ENCODE results near the gene EIPR1.

EIPR1 gene

GRCh38 chr2:3316456-3317276, 61.0 kb downstream of the EIPR1 start:
- WGBS, 2 experiments (ENCODE audit: insufficient coverage in 2 of 2) = 96% methylated on average over 9 to 11 of the region's 11 CpGs
- Histone ChIP-seq H3K36me3 (ENCODE audit: control insufficient read depth, insufficient read depth, low read length) (peaks cover 10% of the 10 kb centered on the region), H3K4me3 (ENCODE audit: extremely low read depth, insufficient read depth, low read length, poor library complexity, severe bottlenecking) (no peak overlapping the region), H3K9me3 (ENCODE audit: control insufficient read depth, low read length) (no peaks in the 10 kb centered on the region), H3K4me1 (ENCODE audit: control insufficient read depth, insufficient read depth, low read length, poor library complexity, severe bottlenecking) (no peaks in the 10 kb centered on the region), H3K27ac (ENCODE audit: low read depth, low read length, severe bottlenecking) (no peak overlapping the region)

GRCh38 chr2:3314626-3315025, 63.0 kb downstream of the EIPR1 start:
- 94 to 97% methylated on average over 8 of the region's 9 CpGs for WGBS, 2 experiments (ENCODE audit: insufficient coverage in 2 of 2)

GRCh38 chr2:3313781-3314375, 63.7 kb downstream of the EIPR1 start:
- WGBS, 2 experiments (ENCODE audit: insufficient coverage in 2 of 2) = 91 to 93% methylated on average over 23 to 27 of the region's 27 CpGs
- Histone ChIP-seq H3K27ac (ENCODE audit: low read depth, low read length, severe bottlenecking) (no peak overlapping the region), H3K4me3 (ENCODE audit: extremely low read depth, insufficient read depth, low read length, poor library complexity, severe bottlenecking) (no peak overlapping the region), H3K4me1 (ENCODE audit: control insufficient read depth, insufficient read depth, low read length, poor library complexity, severe bottlenecking) (no peaks in the 10 kb centered on the region), H3K9me3 (ENCODE audit: control insufficient read depth, low read length) (no peaks in the 10 kb centered on the region), H3K36me3 (ENCODE audit: control insufficient read depth, insufficient read depth, low read length) (peaks cover 8% of the 10 kb centered on the region)

More at GRCh38 chr2:3314626-3315025, 63.0 kb downstream of the EIPR1 start:
- H3K36me3 ChIP-seq (ENCODE audit: control insufficient read depth, insufficient read depth, low read length) = peaks cover 10% of the 10 kb centered on the region
- H3K9me3 ChIP-seq (ENCODE audit: control insufficient read depth, low read length) = no peaks in the 10 kb centered on the region
- H3K4me3 ChIP-seq (ENCODE audit: extremely low read depth, insufficient read depth, low read length, poor library complexity, severe bottlenecking) = no peak overlapping the region
- no peak overlapping the region for H3K27ac ChIP-seq (ENCODE audit: low read depth, low read length, severe bottlenecking)
- H3K4me1 ChIP-seq (ENCODE audit: control insufficient read depth, insufficient read depth, low read length, poor library complexity, severe bottlenecking) = no peaks in the 10 kb centered on the region

DNA sequence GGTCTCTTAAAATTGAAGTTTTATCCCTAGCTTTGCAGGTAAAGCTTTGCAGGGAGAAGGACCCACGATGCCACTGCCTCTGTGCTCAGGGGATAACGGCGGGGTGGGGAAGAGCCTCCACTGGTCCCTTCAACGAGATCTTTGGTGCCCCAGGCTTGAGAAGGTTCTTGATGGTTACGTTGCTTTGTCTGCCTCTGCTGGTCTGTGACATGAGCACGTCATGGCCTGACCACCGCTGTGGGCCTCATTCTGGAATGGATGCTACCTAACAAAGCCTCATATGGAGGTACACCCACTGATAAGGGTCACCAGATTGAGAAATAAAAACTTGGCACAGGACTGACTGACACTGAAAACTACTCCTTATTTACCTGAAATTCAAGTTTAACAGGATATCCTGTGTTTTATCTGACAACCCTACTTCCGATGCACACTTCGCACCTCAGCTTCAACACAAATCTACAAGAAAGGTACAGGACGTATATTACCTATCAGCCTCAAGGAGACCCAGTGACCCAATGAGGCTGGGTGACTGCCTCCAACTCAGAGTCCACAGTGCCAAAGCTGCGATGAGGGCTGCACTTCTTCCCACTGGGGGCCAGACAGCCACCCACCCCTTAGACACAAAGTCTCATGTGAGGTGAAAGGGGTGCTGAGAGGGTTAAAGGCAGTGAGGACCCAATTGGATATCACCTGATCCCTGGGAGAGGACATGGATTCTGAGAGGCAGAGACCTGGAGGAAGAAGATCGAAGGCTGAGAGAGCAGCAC, 64.9 kb downstream of the EIPR1 start:
- Histone ChIP-seq H3K9me3 (ENCODE audit: control insufficient read depth, low read length) (no peaks in the 10 kb centered on the region), H3K4me3 (ENCODE audit: extremely low read depth, insufficient read depth, low read length, poor library complexity, severe bottlenecking) (no peak overlapping the region), H3K4me1 (ENCODE audit: control insufficient read depth, insufficient read depth, low read length, poor library complexity, severe bottlenecking) (no peaks in the 10 kb centered on the region), H3K27ac (ENCODE audit: low read depth, low read length, severe bottlenecking) (no peak overlapping the region), H3K36me3 (ENCODE audit: control insufficient read depth, insufficient read depth, low read length) (no peaks in the 10 kb centered on the region)
- 92 to 98% methylated on average over 11 of the region's 12 CpGs for WGBS, 2 experiments (ENCODE audit: insufficient coverage in 2 of 2)

- no peaks in the 10 kb centered on the region for H3K4me1 ChIP-seq (ENCODE audit: control insufficient read depth, insufficient read depth, low read length, poor library complexity, severe bottlenecking)
- no peak overlapping the region for H3K27ac ChIP-seq (ENCODE audit: low read depth, low read length, severe bottlenecking)
- H3K9me3 ChIP-seq (ENCODE audit: control insufficient read depth, low read length) = no peaks in the 10 kb centered on the region
- H3K4me3 ChIP-seq (ENCODE audit: extremely low read depth, insufficient read depth, low read length, poor library complexity, severe bottlenecking) = no peak overlapping the region
- 96 to 100% methylated on average over 5 to 8 of the region's 12 CpGs for WGBS, 2 experiments (ENCODE audit: insufficient coverage in 2 of 2)
- H3K36me3 ChIP-seq (ENCODE audit: control insufficient read depth, insufficient read depth, low read length) = no peaks in the 10 kb centered on the region
Observed at GRCh38 chr2:3311601-3312000, 66.0 kb downstream of the EIPR1 start.

- H3K9me3 ChIP-seq (ENCODE audit: control insufficient read depth, low read length) = no peaks in the 10 kb centered on the region
- WGBS, 2 experiments (ENCODE audit: insufficient coverage in 2 of 2) = 95% methylated on average over 4 of the region's 23 CpGs; no CpG with 5 or more reads in 1 of the 2 experiments
- no peaks in the 10 kb centered on the region for H3K4me1 ChIP-seq (ENCODE audit: control insufficient read depth, insufficient read depth, low read length, poor library complexity, severe bottlenecking)
- H3K27ac ChIP-seq (ENCODE audit: low read depth, low read length, severe bottlenecking) = no peak overlapping the region
- H3K4me3 ChIP-seq (ENCODE audit: extremely low read depth, insufficient read depth, low read length, poor library complexity, severe bottlenecking) = no peak overlapping the region
- H3K36me3 ChIP-seq (ENCODE audit: control insufficient read depth, insufficient read depth, low read length) = no peaks in the 10 kb centered on the region
Observed at GRCh38 chr2:3309496-3310355, 67.9 kb downstream of the EIPR1 start.

GRCh38 chr2:3307901-3308300, 69.7 kb downstream of the EIPR1 start:
- H3K27ac ChIP-seq (ENCODE audit: low read depth, low read length, severe bottlenecking) = no peak overlapping the region
- H3K4me3 ChIP-seq (ENCODE audit: extremely low read depth, insufficient read depth, low read length, poor library complexity, severe bottlenecking) = no peak overlapping the region
- no peaks in the 10 kb centered on the region for H3K9me3 ChIP-seq (ENCODE audit: control insufficient read depth, low read length)
- no peaks in the 10 kb centered on the region for H3K36me3 ChIP-seq (ENCODE audit: control insufficient read depth, insufficient read depth, low read length)
- 92 to 95% methylated on average over 8 to 9 of the region's 9 CpGs for WGBS, 2 experiments (ENCODE audit: insufficient coverage in 2 of 2)
- H3K4me1 ChIP-seq (ENCODE audit: control insufficient read depth, insufficient read depth, low read length, poor library complexity, severe bottlenecking) = peaks cover 5% of the 10 kb centered on the region

DNA sequence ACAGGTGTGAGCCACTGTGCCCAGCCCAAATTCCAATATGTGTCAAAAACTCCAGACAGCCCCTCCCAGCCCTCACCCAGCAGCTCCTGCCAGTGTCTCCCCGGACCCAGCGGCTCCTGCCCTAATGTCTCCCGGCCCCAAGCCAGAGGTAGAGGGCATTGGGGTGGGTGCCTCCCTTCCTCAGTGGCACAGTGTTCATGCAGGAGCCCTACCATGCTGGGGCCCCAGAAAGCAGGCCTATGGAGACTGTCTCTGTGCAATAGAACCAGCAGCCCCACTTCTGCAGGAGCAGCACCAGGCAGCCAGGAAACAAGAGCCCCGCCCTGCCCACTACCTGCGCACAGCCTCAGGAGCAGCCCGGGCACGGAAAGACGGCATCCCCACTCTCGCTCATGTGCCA, 70.4 kb downstream of the EIPR1 start:
- Histone ChIP-seq H3K27ac (ENCODE audit: low read depth, low read length, severe bottlenecking) (no peak overlapping the region), H3K9me3 (ENCODE audit: control insufficient read depth, low read length) (no peaks in the 10 kb centered on the region), H3K36me3 (ENCODE audit: control insufficient read depth, insufficient read depth, low read length) (no peaks in the 10 kb centered on the region), H3K4me3 (ENCODE audit: extremely low read depth, insufficient read depth, low read length, poor library complexity, severe bottlenecking) (no peak overlapping the region), H3K4me1 (ENCODE audit: control insufficient read depth, insufficient read depth, low read length, poor library complexity, severe bottlenecking) (peaks cover 5% of the 10 kb centered on the region)
- WGBS, 2 experiments (ENCODE audit: insufficient coverage in 2 of 2) = 91 to 100% methylated on average over 7 to 8 of the region's 9 CpGs

DNA sequence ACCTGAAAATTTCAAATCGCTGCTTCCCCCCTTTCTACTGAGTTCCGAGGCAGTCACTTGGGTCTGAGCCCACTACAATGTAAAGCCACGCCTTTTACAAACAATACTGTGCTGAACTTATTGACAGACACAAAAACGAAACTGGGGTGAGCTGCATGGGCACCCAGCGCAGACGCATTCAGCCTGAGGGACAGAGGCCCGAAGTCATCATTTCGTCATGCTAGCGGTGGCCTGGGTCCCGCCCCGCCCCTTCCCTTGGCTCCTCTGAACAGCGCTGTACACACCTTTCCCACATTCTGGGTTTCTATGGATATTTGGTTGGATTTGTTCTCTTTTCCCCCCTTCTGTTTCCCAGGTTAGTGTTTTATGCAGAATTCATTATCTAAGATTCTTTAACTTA, 71.7 kb downstream of the EIPR1 start:
- Histone ChIP-seq H3K27ac (ENCODE audit: low read depth, low read length, severe bottlenecking) (no peak overlapping the region), H3K4me1 (ENCODE audit: control insufficient read depth, insufficient read depth, low read length, poor library complexity, severe bottlenecking) (peaks cover 5% of the 10 kb centered on the region), H3K36me3 (ENCODE audit: control insufficient read depth, insufficient read depth, low read length) (no peaks in the 10 kb centered on the region), H3K9me3 (ENCODE audit: control insufficient read depth, low read length) (no peaks in the 10 kb centered on the region), H3K4me3 (ENCODE audit: extremely low read depth, insufficient read depth, low read length, poor library complexity, severe bottlenecking) (no peak overlapping the region)
- WGBS, 2 experiments (ENCODE audit: insufficient coverage in 2 of 2) = 89 to 91% methylated on average over 8 to 10 of the region's 12 CpGs

DNA sequence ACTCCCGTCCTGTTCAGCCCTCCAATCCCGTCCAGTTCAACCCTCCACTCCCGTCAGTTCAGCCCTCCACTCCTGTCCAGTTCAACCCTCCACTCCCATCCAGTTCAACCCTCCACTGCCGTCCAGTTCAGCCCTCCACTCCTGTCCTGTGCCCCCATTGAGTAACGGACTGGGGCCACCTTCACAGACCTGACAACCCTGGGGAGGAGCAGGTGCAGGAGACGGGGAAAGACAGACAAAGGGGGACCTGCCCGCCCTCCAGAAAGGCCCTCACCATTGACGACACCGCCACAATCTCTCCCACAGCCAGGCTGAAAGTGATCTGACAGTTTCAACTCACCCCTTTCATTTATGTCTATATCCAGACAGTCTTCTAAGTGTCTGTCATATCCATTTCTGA, 72.2 kb downstream of the EIPR1 start:
- no peak overlapping the region for H3K27ac ChIP-seq (ENCODE audit: low read depth, low read length, severe bottlenecking)
- H3K36me3 ChIP-seq (ENCODE audit: control insufficient read depth, insufficient read depth, low read length) = no peaks in the 10 kb centered on the region
- peaks cover 5% of the 10 kb centered on the region for H3K4me1 ChIP-seq (ENCODE audit: control insufficient read depth, insufficient read depth, low read length, poor library complexity, severe bottlenecking)
- WGBS, 2 experiments (ENCODE audit: insufficient coverage in 2 of 2) = 91 to 97% methylated on average over 5 to 6 of the region's 9 CpGs
- no peaks in the 10 kb centered on the region for H3K9me3 ChIP-seq (ENCODE audit: control insufficient read depth, low read length)
- no peak overlapping the region for H3K4me3 ChIP-seq (ENCODE audit: extremely low read depth, insufficient read depth, low read length, poor library complexity, severe bottlenecking)

Data from mesodermal cell (in vitro differentiated cells).